Vagina (tissue), 2 donors: Measurements from ENCODE around the gene ABCA10. TPM values are rescaled to one million over a fixed set of nuclear protein-coding genes. Genes with fewer than 3 reads are reported as not detected.

Experiments used
- DNase-seq, 2 donors: peaks; one replicate each; pipeline ENCODE4 v3.0.0-alpha.2; 2017; ENCODE audit errors: extremely low spot score in 2 of 2
- H3K27ac ChIP-seq: fragments of 200-600 bp; sonication (generic); one replicate; pipeline ENCODE4 v1.5.1; 2019
- H3K27me3 ChIP-seq: fragments of 200-600 bp; sonication (generic); one replicate; pipeline ENCODE4 v1.5.1; 2019
- H3K36me3 ChIP-seq, 2 donors: fragments of 200-600 bp; sonication (generic); one replicate each; pipeline ENCODE4 v1.5.1; 2017 to 2019
- H3K4me1 ChIP-seq: fragments of 200-600 bp; sonication (generic); one replicate; pipeline ENCODE4 v1.5.1; 2019
- H3K4me3 ChIP-seq, 2 donors: fragments of 200-600 bp; sonication (generic); 1 replicate in 1 of 2; 2 replicates in 1 of 2; pipeline ENCODE4 v1.5.1; 2016 to 2019
- H3K9me3 ChIP-seq: fragments of 200-600 bp; sonication (generic); one replicate; pipeline ENCODE4 v1.5.1; 2019
- CTCF ChIP-seq, 3 experiments: fragments of 450-650 bp in 2 of 3; fragments of 200-600 bp in 1 of 3; sonication (generic) in 1 of 3; IDR thresholded peaks; one replicate each; pipeline ENCODE4 v1.5.1; 2017 to 2019; ENCODE audit warnings: antibody characterized with exemption in 3 of 3, mild to moderate bottlenecking in 2 of 3, moderate library complexity in 2 of 3
- POLR2A ChIP-seq, 2 donors: fragments of 450-650 bp; IDR thresholded peaks; one replicate each; pipeline ENCODE4 v1.6.1; 2017; ENCODE audit warnings: antibody characterized with exemption in 2 of 2, mild to moderate bottlenecking in 2 of 2, moderate library complexity in 2 of 2
- POLR2AphosphoS5 ChIP-seq, 2 donors: sonication (generic); formaldehyde crosslinking; IDR thresholded peaks; one replicate each; pipeline ENCODE4 v1.9.0; 2017; ENCODE audit warnings: antibody characterized with exemption in 2 of 2, mild to moderate bottlenecking in 2 of 2, low read depth in 1 of 2; ENCODE audit not compliant: insufficient read depth in 1 of 2
- intact Hi-C: fragments of 100-400 bp; cut with DNase I; formaldehyde crosslinking; loops from one replicate; pipeline ENCODE4 v1.15.1; 2023
- total RNA-seq: library from RNA; depleted of rRNA; stranded (reverse); fragments of >200 nt; gene quantifications from one replicate; pipeline ENCODE4 v1.2.3, GENCODE V29; 2016

ABCA10 gene
- total RNA-seq, 1 donor from 2014 or later: 32.2 TPM

GRCh38 chr17:69122065-69122464, 106.6 kb downstream of the ABCA10 start:
- intact Hi-C loops: no loop called here
- Histone ChIP-seq H3K4me3 (no peak overlapping the region), H3K36me3 (no peaks in the 10 kb centered on the region), H3K27ac (no peak overlapping the region), H3K4me1 (no peaks in the 10 kb centered on the region), H3K9me3 (no peaks in the 10 kb centered on the region), H3K27me3 (no peaks in the 10 kb centered on the region)
- TF ChIP-seq POLR2AphosphoS5 (IDR thresholded peaks at IDR 0.05; ENCODE audit: insufficient read depth in 1 of 2, low read depth in 1 of 2): no peak
- no peak for TF ChIP-seq POLR2A (IDR thresholded peaks at IDR 0.05)
- TF ChIP-seq CTCF (IDR thresholded peaks at IDR 0.05): no peak
- no peak for DNase-seq

- H3K4me1 ChIP-seq: no peaks in the 10 kb centered on the region
- no peak overlapping the region for H3K4me3 ChIP-seq
- no peaks in the 10 kb centered on the region for H3K9me3 ChIP-seq
- no peaks in the 10 kb centered on the region for H3K27me3 ChIP-seq
- H3K36me3 ChIP-seq: peaks cover 0 to 7% of the 10 kb centered on the region in 2 donors
- no peak for DNase-seq
- TF ChIP-seq CTCF (IDR thresholded peaks at IDR 0.05) (no peak), POLR2A (IDR thresholded peaks at IDR 0.05) (no peak), POLR2AphosphoS5 (IDR thresholded peaks at IDR 0.05; ENCODE audit: insufficient read depth in 1 of 2, low read depth in 1 of 2) (no peak)
- no peak overlapping the region for H3K27ac ChIP-seq
- intact Hi-C loops: no loop called here
Observed at GRCh38 chr17:69117855-69118784, 110.5 kb downstream of the ABCA10 start.

GRCh38 chr17:69111794-69112193, 116.8 kb downstream of the ABCA10 start:
- H3K27me3 ChIP-seq: no peaks in the 10 kb centered on the region
- intact Hi-C loops: no loop called here
- H3K4me3 ChIP-seq: no peak overlapping the region
- no peaks in the 10 kb centered on the region for H3K9me3 ChIP-seq
- H3K4me1 ChIP-seq: no peaks in the 10 kb centered on the region
- no peak overlapping the region for H3K27ac ChIP-seq
- peaks cover 0 to 18% of the 10 kb centered on the region in 2 donors for H3K36me3 ChIP-seq
- no peak for DNase-seq
- TF ChIP-seq POLR2A (IDR thresholded peaks at IDR 0.05) (no peak), POLR2AphosphoS5 (IDR thresholded peaks at IDR 0.05; ENCODE audit: insufficient read depth in 1 of 2, low read depth in 1 of 2) (no peak), CTCF (IDR thresholded peaks at IDR 0.05) (no peak)

GRCh38 chr17:69105907-69106730, 122.5 kb downstream of the ABCA10 start:
- Histone ChIP-seq H3K27ac (no peak overlapping the region), H3K27me3 (no peaks in the 10 kb centered on the region), H3K9me3 (no peaks in the 10 kb centered on the region), H3K4me1 (no peaks in the 10 kb centered on the region), H3K36me3 (peaks cover 0 to 8% of the 10 kb centered on the region in 2 donors), H3K4me3 (no peak overlapping the region)
- intact Hi-C loops: no loop called here
- no peak for DNase-seq
- TF ChIP-seq POLR2AphosphoS5 (IDR thresholded peaks at IDR 0.05; ENCODE audit: insufficient read depth in 1 of 2, low read depth in 1 of 2): no peak
- TF ChIP-seq CTCF (IDR thresholded peaks at IDR 0.05): no peak
- no peak for TF ChIP-seq POLR2A (IDR thresholded peaks at IDR 0.05)
